NCI-H187 (cell line): ENCODE data around the gene PROK2.

Source experiments
- DNase-seq, 2 experiments: peaks; one replicate each; lab custom pipeline; 2025; lab: John Stamatoyannopoulos, UW

The PROK2 gene

GRCh38 chr3:71786551-71786950 is 1.6 kb upstream of the PROK2 start:
- no peak for DNase-seq

- DNase-seq = no peak
Measured at GRCh38 chr3:71786217-71786549, 1.2 kb upstream of the PROK2 start.

GRCh38 chr3:71785532-71786216 is 726 bp upstream of the PROK2 start:
- DNase-seq = no peak

- no peak for DNase-seq
Measured at GRCh38 chr3:71784201-71784913, 591 bp downstream of the PROK2 start.

GRCh38 chr3:71783152-71783551 is 1.8 kb downstream of the PROK2 start:
- DNase-seq = no peak

- DNase-seq = no peak
Measured at GRCh38 chr3:71780430-71780829, 4.5 kb downstream of the PROK2 start.

- no peak for DNase-seq
Measured at GRCh38 chr3:71779674-71780377, 5.1 kb downstream of the PROK2 start.

GRCh38 chr3:71778353-71778752 is 6.6 kb downstream of the PROK2 start:
- DNase-seq = no peak

- DNase-seq = no peak
Measured at GRCh38 chr3:71776538-71776937, 8.4 kb downstream of the PROK2 start.

- DNase-seq = no peak
Measured at GRCh38 chr3:71771884-71772283, 13.1 kb downstream of the PROK2 start.

GRCh38 chr3:71771126-71771525 is 13.8 kb downstream of the PROK2 start:
- DNase-seq = no peak

- DNase-seq = no peak
Measured at GRCh38 chr3:71763426-71763825, 21.5 kb downstream of the PROK2 start.

- DNase-seq = no peak
Measured at GRCh38 chr3:71760140-71760539, 24.8 kb downstream of the PROK2 start.

GRCh38 chr3:71759401-71759800 is 25.5 kb downstream of the PROK2 start:
- no peak for DNase-seq

- no peak for DNase-seq
Measured at GRCh38 chr3:71758091-71758490, 26.9 kb downstream of the PROK2 start.

- no peak for DNase-seq
Measured at GRCh38 chr3:71754610-71755253, 30.2 kb downstream of the PROK2 start.

GRCh38 chr3:71753701-71754609 is 31.0 kb downstream of the PROK2 start, which contains the start of gene GPR27:
GPR27 (plus strand) TSS chr3:71753855; CDS start chr3:71754050, 195 bp downstream.
- no peak for DNase-seq

GRCh38 chr3:71752831-71753700 is 31.9 kb downstream of the PROK2 start:
- no peak for DNase-seq

- no peak for DNase-seq
Measured at GRCh38 chr3:71751602-71752001, 33.3 kb downstream of the PROK2 start.

- no peak for DNase-seq
Measured at GRCh38 chr3:71744738-71745137, 40.2 kb downstream of the PROK2 start.

GRCh38 chr3:71742621-71743020 is 42.3 kb downstream of the PROK2 start:
- no peak for DNase-seq
